Measurements from ENCODE around the gene FAF1. TPM values are rescaled to one million over a fixed set of nuclear protein-coding genes. Genes with fewer than 3 reads are reported as not detected.

FAF1 gene
- total RNA-seq, 1 experiment from 2014 or later = 114 TPM

GRCh38 chr1:50441183-50441582 lies 518.9 kb downstream of the FAF1 start:
- in situ Hi-C loops (cut with HindIII; ENCODE audit: low sequenced_read_pairs) = no loop called here
- no peak for DNase-seq (ENCODE audit: low spot score)

DNA sequence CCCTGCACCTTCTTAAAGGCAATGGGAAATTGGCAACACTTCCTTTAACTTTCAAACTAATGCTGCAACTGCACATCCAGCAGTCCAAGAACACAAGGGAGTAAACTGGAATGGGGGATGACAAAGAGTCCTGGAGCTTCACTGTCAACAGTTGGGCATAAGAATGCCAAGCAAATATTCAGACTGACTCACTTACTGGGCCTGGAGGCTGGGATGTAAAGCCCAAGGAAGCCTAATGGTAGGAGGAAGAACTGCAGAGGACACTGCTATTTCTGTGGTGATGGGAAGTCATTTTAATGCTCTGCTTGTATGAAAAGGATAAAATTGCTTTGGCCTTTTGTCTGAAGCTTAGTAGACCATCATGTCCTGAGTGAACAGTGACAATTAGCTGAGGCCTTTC lies 521.1 kb downstream of the FAF1 start:
- DNase-seq (ENCODE audit: low spot score) = no peak
- in situ Hi-C loops (cut with HindIII; ENCODE audit: low sequenced_read_pairs) = no loop called here

GRCh38 chr1:50436489-50436888 lies 523.6 kb downstream of the FAF1 start:
- no peak for DNase-seq (ENCODE audit: low spot score)
- in situ Hi-C loops (cut with HindIII; ENCODE audit: low sequenced_read_pairs) = no loop called here

DNA sequence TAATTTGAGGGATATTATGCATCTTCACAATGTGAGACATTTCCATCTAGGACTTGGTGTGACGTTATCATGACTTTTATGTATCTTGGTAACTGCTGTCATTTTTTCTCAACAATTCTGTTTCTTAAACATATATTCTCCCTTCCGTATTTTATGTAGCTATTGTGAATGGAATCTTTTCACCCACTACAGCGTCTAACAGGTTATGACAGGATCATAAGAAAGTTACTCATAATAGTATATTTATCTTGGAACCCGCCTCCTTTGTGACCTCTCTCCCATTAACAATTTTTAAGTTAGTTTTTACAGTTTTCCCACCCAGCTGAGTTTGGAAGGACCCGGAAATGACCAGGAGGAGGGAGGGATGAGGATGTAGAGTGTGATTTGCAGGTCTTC lies 530.1 kb downstream of the FAF1 start:
- in situ Hi-C loops (cut with HindIII; ENCODE audit: low sequenced_read_pairs) = no loop called here
- DNase-seq (ENCODE audit: low spot score) = no peak

DNA sequence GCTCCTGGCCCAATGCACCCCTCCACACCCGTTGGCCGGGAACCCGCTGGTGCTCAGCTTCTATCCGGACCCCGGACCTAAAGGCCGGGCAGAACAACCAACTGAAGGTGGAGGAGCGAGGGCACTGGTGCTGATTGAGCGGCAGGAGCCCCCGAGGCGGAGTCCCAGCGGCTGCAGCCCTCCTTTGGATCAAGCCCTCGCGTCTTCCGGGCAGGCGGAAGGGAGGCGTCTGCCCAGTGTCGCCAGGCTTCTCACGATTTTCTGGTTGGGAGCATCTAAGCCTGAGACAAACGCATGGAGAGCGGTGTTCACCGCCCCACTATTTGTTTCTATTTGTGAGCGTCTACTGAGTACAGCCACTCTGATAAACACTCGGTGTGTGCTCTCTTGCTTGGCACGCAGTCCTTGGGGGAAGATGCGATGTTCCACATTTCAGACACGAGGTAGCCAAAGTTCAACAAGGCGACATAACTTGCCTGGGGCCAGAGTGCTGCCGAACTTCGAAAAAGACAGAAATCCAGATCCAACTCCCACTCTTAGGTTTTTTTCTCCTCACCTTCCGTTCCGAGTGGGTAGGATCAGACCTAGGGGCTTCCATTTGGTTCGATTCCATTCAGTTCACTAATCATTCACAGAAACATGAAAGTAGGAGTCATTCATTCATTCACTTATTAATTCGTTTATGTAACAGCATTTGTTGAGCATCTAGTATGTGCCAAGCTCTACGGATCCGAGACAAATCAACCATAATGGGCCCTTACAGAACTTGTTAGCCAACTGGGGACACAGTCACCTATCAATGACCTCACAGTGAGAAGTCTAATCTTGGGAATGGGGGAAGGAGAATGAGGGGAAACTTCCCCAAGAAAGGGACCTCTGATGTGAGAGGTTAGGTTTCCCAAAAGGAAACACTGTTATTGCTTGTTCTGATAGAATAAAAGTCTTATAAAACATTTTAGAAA lies 532.0 kb downstream of the FAF1 start:
- in situ Hi-C loops (cut with HindIII; ENCODE audit: low sequenced_read_pairs) = no loop called here
- no peak for DNase-seq (ENCODE audit: low spot score)

- in situ Hi-C loops (cut with HindIII; ENCODE audit: low sequenced_read_pairs) = no loop called here
- DNase-seq (ENCODE audit: low spot score) = no peak
Observed at GRCh38 chr1:50427086-50427817, 532.8 kb downstream of the FAF1 start.

DNA sequence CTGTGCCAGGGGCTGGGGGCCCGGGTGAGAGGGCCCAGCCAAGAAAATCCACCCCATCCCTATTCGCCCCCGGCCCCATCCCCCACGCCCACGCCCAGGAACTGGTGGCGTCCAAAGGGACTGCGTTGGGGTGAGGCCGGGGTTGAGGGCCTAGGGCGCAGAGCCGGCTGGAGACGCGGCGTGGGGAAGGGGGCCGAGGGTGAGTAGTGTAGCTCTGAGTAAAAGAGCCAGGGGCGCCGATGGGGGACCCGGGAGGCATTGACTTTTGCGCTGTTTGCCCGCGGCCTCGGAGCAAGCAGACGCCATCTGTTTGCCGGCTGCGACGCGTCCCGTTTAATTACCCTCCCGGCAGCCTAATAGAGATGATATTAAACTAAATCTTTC lies 533.4 kb downstream of the FAF1 start:
- DNase-seq (ENCODE audit: low spot score) = no peak
- in situ Hi-C loops (cut with HindIII; ENCODE audit: low sequenced_read_pairs) = no loop called here

GRCh38 chr1:50426108-50426700 lies 533.9 kb downstream of the FAF1 start:
- no peak for DNase-seq (ENCODE audit: low spot score)
- in situ Hi-C loops (cut with HindIII; ENCODE audit: low sequenced_read_pairs) = no loop called here

- DNase-seq (ENCODE audit: low spot score) = no peak
- in situ Hi-C loops (cut with HindIII; ENCODE audit: low sequenced_read_pairs) = no loop called here
Observed at GRCh38 chr1:50425376-50426107, 534.5 kb downstream of the FAF1 start.

- in situ Hi-C loops (cut with HindIII; ENCODE audit: low sequenced_read_pairs) = no loop called here
- no peak for DNase-seq (ENCODE audit: low spot score)
Observed at GRCh38 chr1:50424884-50425375, 535.1 kb downstream of the FAF1 start.

DNA sequence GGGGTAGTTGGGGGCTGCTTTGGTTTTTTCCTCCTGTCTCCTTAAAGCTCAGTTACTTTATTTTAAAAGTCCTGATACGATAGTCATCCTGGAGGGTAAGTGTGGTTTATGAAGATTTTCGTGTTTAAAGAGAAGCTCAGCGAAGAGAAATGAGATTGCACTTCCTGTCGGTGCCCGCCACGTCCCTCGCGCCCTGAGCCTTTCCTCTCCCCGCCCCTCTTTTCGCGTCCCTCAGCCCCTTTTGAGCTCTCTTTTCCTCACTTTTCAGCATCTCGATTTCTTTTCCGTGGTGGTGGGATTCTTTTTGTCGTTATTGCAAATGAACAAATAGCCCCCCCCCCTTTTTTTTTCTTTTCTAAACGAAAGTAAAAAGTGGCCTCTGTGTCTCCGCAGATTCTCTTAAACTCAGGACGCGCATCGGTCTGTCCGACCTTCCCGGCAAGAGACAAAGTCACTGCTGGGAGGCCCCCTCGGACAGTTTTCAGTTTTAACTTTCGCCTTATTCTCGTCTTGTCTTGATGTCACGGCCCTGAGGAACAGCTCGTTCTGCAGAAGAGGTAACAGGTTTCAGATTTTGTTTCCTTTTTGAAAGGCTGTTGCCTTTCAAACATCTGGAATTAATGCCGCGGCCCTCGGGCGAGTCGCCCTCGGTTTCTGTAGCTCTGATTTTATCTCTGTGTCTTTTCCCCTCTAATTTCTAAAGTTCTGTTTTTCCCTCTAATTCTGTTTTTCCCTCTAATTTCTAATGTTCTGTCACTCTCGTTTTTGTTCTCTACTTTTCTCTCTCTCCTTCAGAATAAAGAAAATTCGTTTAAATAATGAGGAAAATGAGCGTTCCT lies 535.8 kb downstream of the FAF1 start:
- in situ Hi-C loops (cut with HindIII; ENCODE audit: low sequenced_read_pairs) = no loop called here
- no peak for DNase-seq (ENCODE audit: low spot score)

- in situ Hi-C loops (cut with HindIII; ENCODE audit: low sequenced_read_pairs) = no loop called here
- DNase-seq (ENCODE audit: low spot score) = no peak
Observed at GRCh38 chr1:50423670-50424000, 536.4 kb downstream of the FAF1 start.

GRCh38 chr1:50422946-50423669 lies 537.0 kb downstream of the FAF1 start, which contains the start of gene DMRTA2:
TSS of gene DMRTA2 (minus strand) at chr1:50423443. CDS start at chr1:50421536, 1,907 bp downstream.
- no peak for DNase-seq (ENCODE audit: low spot score)
- in situ Hi-C loops (cut with HindIII; ENCODE audit: low sequenced_read_pairs) = no loop called here

GRCh38 chr1:50422675-50422945 lies 537.5 kb downstream of the FAF1 start:
- no peak for DNase-seq (ENCODE audit: low spot score)
- in situ Hi-C loops (cut with HindIII; ENCODE audit: low sequenced_read_pairs) = no loop called here

GRCh38 chr1:50421768-50422674 lies 538.0 kb downstream of the FAF1 start:
- in situ Hi-C loops (cut with HindIII; ENCODE audit: low sequenced_read_pairs) = no loop called here
- DNase-seq (ENCODE audit: low spot score) = no peak

- DNase-seq (ENCODE audit: low spot score) = no peak
Observed at GRCh38 chr1:50421366-50421748, 538.7 kb downstream of the FAF1 start.

GRCh38 chr1:50420689-50421365 lies 539.2 kb downstream of the FAF1 start:
- in situ Hi-C loops (cut with HindIII; ENCODE audit: low sequenced_read_pairs) = no loop called here
- DNase-seq (ENCODE audit: low spot score) = no peak

More at GRCh38 chr1:50421366-50421748, 538.7 kb downstream of the FAF1 start:
- in situ Hi-C loops (cut with HindIII; ENCODE audit: low sequenced_read_pairs) = no loop called here
